Esophagus squamous epithelium (tissue), 5 donors: ENCODE measurements around the gene TEX261. TPM values are rescaled to one million over a fixed set of nuclear protein-coding genes. Genes with fewer than 3 reads are reported as not detected.

Source experiments
- DNase-seq: peaks from one replicate; lab custom pipeline; 2025; lab: John Stamatoyannopoulos, UW
- H3K27ac ChIP-seq, 4 donors: fragments of 200-600 bp; sonication (generic); one replicate each; pipeline ENCODE4 v1.5.1; 2016 to 2019; ENCODE audit warnings: mild to moderate bottlenecking in 1 of 4
- H3K27me3 ChIP-seq, 4 donors: fragments of 200-600 bp; sonication (generic); 1 replicate in 3 of 4; 2 replicates in 1 of 4; pipeline versions ENCODE4 v1.5.1 to v1.6.0; 2017 to 2021; ENCODE audit warnings: antibody characterized with exemption in 1 of 4
- H3K36me3 ChIP-seq, 3 donors: fragments of 200-600 bp; sonication (generic); one replicate each; pipeline ENCODE4 v1.5.1; 2016 to 2019
- H3K4me1 ChIP-seq, 3 donors: fragments of 200-600 bp; sonication (generic); one replicate each; pipeline ENCODE4 v1.5.1; 2017 to 2019
- H3K4me3 ChIP-seq, 4 donors: fragments of 200-600 bp; sonication (generic); 1 replicate in 3 of 4; 2 replicates in 1 of 4; pipeline ENCODE4 v1.5.1; 2016 to 2019; ENCODE audit warnings: mild to moderate bottlenecking in 2 of 4, moderate library complexity in 1 of 4
- H3K9me3 ChIP-seq, 3 donors: fragments of 200-600 bp; sonication (generic); one replicate each; pipeline ENCODE4 v1.5.1; 2016 to 2019
- POLR2A ChIP-seq, 4 donors: fragments of 450-650 bp; IDR thresholded peaks; one replicate each; pipeline ENCODE4 v1.6.1; 2017; ENCODE audit warnings: antibody characterized with exemption in 4 of 4, mild to moderate bottlenecking in 4 of 4, moderate library complexity in 3 of 4
- WGBS, 2 donors: methylation state at CpG; one replicate each; pipeline ENCODE4 v1.1.5; 2018; 5-methylcytosine and 5-hydroxymethylcytosine counted together
- intact Hi-C: fragments of 100-400 bp; cut with DNase I; formaldehyde crosslinking; loops from one replicate; pipeline ENCODE4 v1.15.0; 2022
- total RNA-seq, 4 donors: library from RNA; depleted of rRNA; stranded (reverse); fragments of >200 nt; gene quantifications; one replicate each; pipeline ENCODE4 v1.1.0, GENCODE V29; 2016
- TF ChIP-seq, protein P1 (sequence below), 6 experiments: fragments of 450-650 bp in 4 of 6; fragments of 200-600 bp in 2 of 6; sonication (generic) in 2 of 6; IDR thresholded peaks; one replicate each; pipeline ENCODE4 v1.5.1; 2016 to 2019; ENCODE audit warnings: antibody characterized with exemption in 6 of 6, mild to moderate bottlenecking in 4 of 6, moderate library complexity in 4 of 6
- donor health status: DM: yes; HTN: yes; CAD: no.

TEX261 gene
- total RNA-seq, 4 donors from 2014 or later, result 22.6 to 33.3 (median 27.1) TPM

DNA sequence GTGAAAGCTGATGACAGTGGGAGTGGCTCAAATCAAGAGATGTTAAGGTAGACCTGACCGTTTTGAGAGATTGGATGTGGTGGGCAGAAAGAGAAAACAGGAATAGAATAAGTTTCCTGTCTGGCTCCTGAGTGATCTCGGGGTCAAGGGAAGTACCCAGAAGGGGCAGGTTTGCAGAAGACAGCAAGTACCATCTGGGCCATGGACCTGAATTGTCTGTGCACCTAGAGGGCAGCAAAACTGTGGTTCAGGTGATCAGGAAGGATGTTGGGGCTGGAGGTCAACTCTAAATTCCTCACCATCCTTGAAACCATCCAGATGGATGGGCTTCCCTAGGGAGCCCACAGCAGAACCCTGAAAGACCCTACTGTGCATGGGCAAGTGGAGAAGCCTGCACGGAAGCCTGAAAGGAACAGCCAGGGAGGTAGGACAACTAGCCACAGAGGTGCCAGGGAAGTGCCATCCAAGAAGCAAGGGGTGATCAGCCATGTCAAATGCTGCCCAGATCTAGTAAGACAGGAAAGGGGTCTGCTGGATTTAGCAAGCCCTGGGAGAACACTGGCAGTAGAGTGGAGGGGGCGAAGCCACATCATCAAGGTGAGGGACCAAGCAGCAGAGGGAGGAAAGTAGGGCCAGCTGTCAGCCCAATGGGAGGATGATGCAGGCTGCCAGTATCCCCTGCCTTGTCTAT lies 8.0 kb downstream of the TEX261 start:
- no peak for TF ChIP-seq POLR2A (IDR thresholded peaks at IDR 0.05)
- TF ChIP-seq, protein P1, sequence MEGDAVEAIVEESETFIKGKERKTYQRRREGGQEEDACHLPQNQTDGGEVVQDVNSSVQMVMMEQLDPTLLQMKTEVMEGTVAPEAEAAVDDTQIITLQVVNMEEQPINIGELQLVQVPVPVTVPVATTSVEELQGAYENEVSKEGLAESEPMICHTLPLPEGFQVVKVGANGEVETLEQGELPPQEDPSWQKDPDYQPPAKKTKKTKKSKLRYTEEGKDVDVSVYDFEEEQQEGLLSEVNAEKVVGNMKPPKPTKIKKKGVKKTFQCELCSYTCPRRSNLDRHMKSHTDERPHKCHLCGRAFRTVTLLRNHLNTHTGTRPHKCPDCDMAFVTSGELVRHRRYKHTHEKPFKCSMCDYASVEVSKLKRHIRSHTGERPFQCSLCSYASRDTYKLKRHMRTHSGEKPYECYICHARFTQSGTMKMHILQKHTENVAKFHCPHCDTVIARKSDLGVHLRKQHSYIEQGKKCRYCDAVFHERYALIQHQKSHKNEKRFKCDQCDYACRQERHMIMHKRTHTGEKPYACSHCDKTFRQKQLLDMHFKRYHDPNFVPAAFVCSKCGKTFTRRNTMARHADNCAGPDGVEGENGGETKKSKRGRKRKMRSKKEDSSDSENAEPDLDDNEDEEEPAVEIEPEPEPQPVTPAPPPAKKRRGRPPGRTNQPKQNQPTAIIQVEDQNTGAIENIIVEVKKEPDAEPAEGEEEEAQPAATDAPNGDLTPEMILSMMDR (IDR thresholded peaks at IDR 0.05), result no peak
- Histone ChIP-seq H3K27ac (no peak overlapping the region), H3K9me3 (no peaks in the 10 kb centered on the region), H3K4me3 (no peak overlapping the region), H3K36me3 (peaks cover 21 to 67% (median 30%) of the 10 kb centered on the region in 3 donors), H3K27me3 (no peaks in the 10 kb centered on the region), H3K4me1 (peaks cover 0 to 28% (median 0%) of the 10 kb centered on the region in 3 donors)
- WGBS, 2 donors, result 87 to 89% methylated on average over 4 of the region's 4 CpGs
- intact Hi-C loops, result no loop called here
- DNase-seq, result no peak

DNA sequence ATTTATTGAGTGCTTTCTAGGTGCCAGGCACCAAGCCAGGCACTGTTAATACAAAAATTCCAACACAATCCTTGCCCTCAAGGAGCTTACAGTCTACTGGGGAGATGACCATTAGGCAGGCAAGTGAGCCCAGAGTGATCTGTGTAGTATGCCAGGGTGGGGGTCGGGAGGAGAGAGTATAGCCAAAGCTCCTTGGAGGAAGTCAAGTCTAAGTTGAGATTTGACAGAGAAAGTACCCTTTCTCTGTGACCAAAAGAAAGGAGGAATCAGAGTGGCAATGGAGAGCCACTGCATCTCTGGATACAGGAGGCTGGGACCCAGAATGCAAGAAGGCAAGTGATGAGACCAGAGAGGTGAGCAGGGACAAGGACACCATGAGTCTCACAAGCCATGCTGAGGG lies 8.7 kb downstream of the TEX261 start:
- no peaks in the 10 kb centered on the region for H3K9me3 ChIP-seq
- no peak overlapping the region for H3K27ac ChIP-seq
- no peak overlapping the region for H3K4me3 ChIP-seq
- TF ChIP-seq, protein P1 (IDR thresholded peaks at IDR 0.05), result no peak
- no peak for TF ChIP-seq POLR2A (IDR thresholded peaks at IDR 0.05)
- intact Hi-C loops, result no loop called here
- DNase-seq, result no peak
- no peaks in the 10 kb centered on the region for H3K27me3 ChIP-seq
- H3K36me3 ChIP-seq, result peaks cover 21 to 61% (median 30%) of the 10 kb centered on the region in 3 donors
- 75 to 100% methylated on average over 1 of the region's 1 CpG for WGBS, 2 donors
- peaks cover 0 to 22% (median 0%) of the 10 kb centered on the region in 3 donors for H3K4me1 ChIP-seq

DNA sequence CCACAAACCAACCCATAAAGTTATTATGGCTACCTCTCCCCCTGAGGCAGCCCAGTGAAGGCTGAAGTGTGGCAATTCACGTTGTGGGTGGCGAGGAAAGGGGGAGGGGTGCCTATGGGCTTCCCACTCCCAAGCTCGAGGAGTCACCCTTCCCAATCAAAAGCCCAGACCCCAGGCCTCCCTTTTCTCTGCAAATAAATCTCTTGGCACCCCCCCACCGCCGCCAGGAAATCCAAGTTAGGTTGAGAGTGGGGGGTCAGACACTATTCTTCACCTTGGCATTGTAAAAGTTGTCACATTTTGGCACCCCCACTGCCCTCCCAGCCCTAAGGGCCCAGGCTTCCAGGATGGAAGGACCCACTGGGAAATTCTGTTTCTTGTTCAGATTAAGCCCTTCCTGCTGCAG lies 9.4 kb downstream of the TEX261 start:
- no peak overlapping the region for H3K27ac ChIP-seq
- DNase-seq, result no peak

DNA sequence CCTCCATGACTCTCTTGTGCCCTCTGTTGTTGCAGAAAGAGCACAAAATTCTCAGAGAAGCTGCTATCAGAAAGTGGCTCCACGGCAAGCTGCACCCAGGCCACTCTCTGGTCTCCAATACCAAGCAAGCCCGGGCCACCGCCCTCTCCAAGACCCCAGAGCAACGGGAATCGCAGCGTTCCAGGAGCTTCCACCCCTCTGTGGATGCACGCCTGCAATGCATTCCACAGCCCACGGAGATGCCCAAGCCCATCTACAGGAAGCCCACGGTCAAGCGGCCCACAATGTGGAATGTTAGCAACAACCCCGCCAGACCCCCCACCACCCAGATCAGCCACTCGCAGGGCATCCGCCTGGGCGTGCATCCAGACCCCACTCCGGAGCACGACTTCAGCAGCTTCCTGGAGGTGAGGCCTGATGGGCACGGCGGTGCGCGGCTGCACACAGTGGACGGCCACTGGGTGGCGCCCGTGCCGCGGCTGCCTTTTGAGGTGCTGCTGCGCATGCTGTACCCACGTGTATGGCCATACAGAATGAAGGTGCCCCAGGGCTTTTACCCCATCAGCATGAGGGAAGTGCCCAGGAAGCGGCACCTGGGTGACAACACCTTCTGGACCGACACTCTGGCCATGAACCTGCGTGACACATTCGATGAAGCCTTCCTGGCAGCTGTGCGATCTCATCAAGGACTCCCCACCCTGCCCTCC lies 9.9 kb downstream of the TEX261 start:
- no peak for DNase-seq
- H3K9me3 ChIP-seq, result no peaks in the 10 kb centered on the region
- H3K4me1 ChIP-seq, result peaks cover 0 to 22% (median 0%) of the 10 kb centered on the region in 3 donors
- TF ChIP-seq, protein P1 (IDR thresholded peaks at IDR 0.05), result peak; percentile 51 to 79 (median 74)
- no peak for TF ChIP-seq POLR2A (IDR thresholded peaks at IDR 0.05)
- H3K36me3 ChIP-seq, result peaks cover 21 to 48% (median 24%) of the 10 kb centered on the region in 3 donors
- intact Hi-C loops, result no loop called here
- H3K27ac ChIP-seq, result no peak overlapping the region
- no peaks in the 10 kb centered on the region for H3K27me3 ChIP-seq
- H3K4me3 ChIP-seq, result no peak overlapping the region
- 0 to 40% methylated on average over 1 of the region's 32 CpGs for WGBS, 2 donors

More for the DNA sequence above, 9.4 kb downstream of the TEX261 start:
- Histone ChIP-seq H3K27me3 (no peaks in the 10 kb centered on the region), H3K4me3 (no peak overlapping the region), H3K9me3 (no peaks in the 10 kb centered on the region), H3K36me3 (peaks cover 21 to 54% (median 30%) of the 10 kb centered on the region in 3 donors), H3K4me1 (peaks cover 0 to 22% (median 0%) of the 10 kb centered on the region in 3 donors)
- 94 to 100% methylated on average over 1 to 3 of the region's 5 CpGs for WGBS, 2 donors
- intact Hi-C loops, result no loop called here
- TF ChIP-seq, protein P1 (IDR thresholded peaks at IDR 0.05), result no peak
- no peak for TF ChIP-seq POLR2A (IDR thresholded peaks at IDR 0.05)

DNA sequence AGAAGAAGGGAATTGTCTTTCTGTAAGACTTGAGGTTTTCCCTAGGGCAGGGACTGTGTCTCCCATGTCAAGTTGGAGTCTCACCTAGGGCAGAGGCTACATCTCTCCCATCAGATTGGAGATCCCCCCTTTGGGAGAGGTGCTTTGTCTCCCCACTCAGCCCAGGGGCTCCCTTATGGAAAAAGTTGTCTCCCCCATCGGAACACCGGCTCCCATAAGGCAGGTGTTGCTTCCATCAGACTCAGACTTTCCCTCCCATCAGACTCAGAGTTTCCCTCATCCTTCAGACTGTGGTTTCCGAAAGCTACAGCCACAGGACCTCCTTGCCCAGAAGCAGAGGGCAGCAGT lies 10.5 kb downstream of the TEX261 start:
- intact Hi-C loops, result no loop called here
- Histone ChIP-seq H3K9me3 (no peaks in the 10 kb centered on the region), H3K4me1 (peaks cover under 1 to 25% (median under 1%) of the 10 kb centered on the region in 3 donors), H3K4me3 (no peak overlapping the region), H3K27me3 (no peaks in the 10 kb centered on the region), H3K36me3 (peaks cover 21 to 43% (median 22%) of the 10 kb centered on the region in 3 donors), H3K27ac (no peak overlapping the region)
- DNase-seq, result no peak
- TF ChIP-seq, protein P1 (IDR thresholded peaks at IDR 0.05), result no peak
- TF ChIP-seq POLR2A (IDR thresholded peaks at IDR 0.05), result no peak
- 68 to 85% methylated on average over 3 of the region's 3 CpGs for WGBS, 2 donors
